HS-5 (cell line): ENCODE data around the gene PSTK.
A peak's percentile ranks its signal among the peaks of the same experiment; 100 is the strongest.

Experiments
- DNase-seq: peaks from one replicate; pipeline ENCODE4 v3.0.0-alpha.2; 2012; ENCODE audit warnings: low read depth

Gene PSTK

GRCh38 chr10:122992031-122992585, 11.9 kb downstream of the PSTK start:
- no peak for DNase-seq

GRCh38 chr10:122993797-122994336, 13.7 kb downstream of the PSTK start:
- DNase-seq = no peak

GRCh38 chr10:122995936-122996335, 15.7 kb downstream of the PSTK start:
- DNase-seq = no peak

- no peak for DNase-seq
These were observed 17.7 kb downstream of the PSTK start for GRCh38 chr10:122997864-122998263.

- no peak for DNase-seq
These were observed 18.2 kb downstream of the PSTK start for GRCh38 chr10:122998360-122998917.

- DNase-seq = no peak
These were observed 18.7 kb downstream of the PSTK start for GRCh38 chr10:122998934-122999333.

GRCh38 chr10:122999347-122999746, 19.1 kb downstream of the PSTK start:
- no peak for DNase-seq

GRCh38 chr10:123000155-123000554, 20.0 kb downstream of the PSTK start:
- DNase-seq = no peak

- no peak for DNase-seq
These were observed 21.2 kb downstream of the PSTK start for GRCh38 chr10:123001370-123001769.

GRCh38 chr10:123004298-123004697, 24.1 kb downstream of the PSTK start:
- no peak for DNase-seq

GRCh38 chr10:123007558-123008354, 27.6 kb downstream of the PSTK start:
- DNase-seq = no peak

- peak; percentile 79 for DNase-seq
These were observed 28.3 kb downstream of the PSTK start, which contains the start of the genes ACADSB and IKZF5 for GRCh38 chr10:123008355-123009104. TSS of gene ACADSB (plus strand) at chr10:123009006. CDS start at chr10:123009030, 24 bp downstream. TSS of gene IKZF5 (minus strand) at chr10:123008795. CDS start at chr10:122998625, 10,170 bp downstream.

- DNase-seq = no peak
These were observed 29.1 kb downstream of the PSTK start for GRCh38 chr10:123009105-123009820.

- DNase-seq = no peak
These were observed 31.8 kb downstream of the PSTK start for GRCh38 chr10:123011987-123012386.

- DNase-seq = no peak
These were observed 33.5 kb downstream of the PSTK start for GRCh38 chr10:123013456-123014419.

- DNase-seq = no peak
These were observed 34.6 kb downstream of the PSTK start for GRCh38 chr10:123014772-123015171.

- no peak for DNase-seq
These were observed 36.0 kb downstream of the PSTK start for GRCh38 chr10:123016228-123016627.

GRCh38 chr10:123017421-123018165, 37.4 kb downstream of the PSTK start:
- DNase-seq = no peak

GRCh38 chr10:123018531-123018930, 38.3 kb downstream of the PSTK start:
- no peak for DNase-seq

GRCh38 chr10:123019264-123019663, 39.1 kb downstream of the PSTK start:
- no peak for DNase-seq
